ENCODE results near the gene TIAM1. TPM values are rescaled to one million over a fixed set of nuclear protein-coding genes. Genes with fewer than 3 reads are reported as not detected.

The TIAM1 gene
- total RNA-seq, 1 donor from 2014 or later: 23.3 TPM

- Mint-ChIP-seq H3K27ac (ENCODE audit: unreplicated experiment) (no peak overlapping the region), H3K4me1 (ENCODE audit: low read depth, unreplicated experiment) (no peaks in the 10 kb centered on the region), H3K27me3 (ENCODE audit: unreplicated experiment) (peaks cover 2% of the 10 kb centered on the region), H3K36me3 (ENCODE audit: unreplicated experiment) (no peaks in the 10 kb centered on the region), H3K4me3 (ENCODE audit: unreplicated experiment) (no peak overlapping the region), H3K9me3 (ENCODE audit: unreplicated experiment) (peaks cover 6% of the 10 kb centered on the region)
- DNase-seq: no peak
- TF ChIP-seq CTCF (IDR thresholded peaks at IDR 0.05; ENCODE audit: partially characterized antibody, unreplicated experiment): no peak
These were observed 79.5 kb downstream of the TIAM1 start for GRCh38 chr21:31264574-31264973.

GRCh38 chr21:31262728-31263127, 81.3 kb downstream of the TIAM1 start:
- peaks cover 6% of the 10 kb centered on the region for H3K9me3 Mint-ChIP-seq (ENCODE audit: unreplicated experiment)
- H3K4me1 Mint-ChIP-seq (ENCODE audit: low read depth, unreplicated experiment): no peaks in the 10 kb centered on the region
- peaks cover 2% of the 10 kb centered on the region for H3K27me3 Mint-ChIP-seq (ENCODE audit: unreplicated experiment)
- no peak for TF ChIP-seq CTCF (IDR thresholded peaks at IDR 0.05; ENCODE audit: partially characterized antibody, unreplicated experiment)
- H3K27ac Mint-ChIP-seq (ENCODE audit: unreplicated experiment): no peak overlapping the region
- no peak for DNase-seq
- no peaks in the 10 kb centered on the region for H3K36me3 Mint-ChIP-seq (ENCODE audit: unreplicated experiment)
- H3K4me3 Mint-ChIP-seq (ENCODE audit: unreplicated experiment): no peak overlapping the region

GRCh38 chr21:31261759-31262158, 82.3 kb downstream of the TIAM1 start:
- H3K4me1 Mint-ChIP-seq (ENCODE audit: low read depth, unreplicated experiment): no peaks in the 10 kb centered on the region
- TF ChIP-seq CTCF (IDR thresholded peaks at IDR 0.05; ENCODE audit: partially characterized antibody, unreplicated experiment): no peak
- H3K36me3 Mint-ChIP-seq (ENCODE audit: unreplicated experiment): no peaks in the 10 kb centered on the region
- DNase-seq: no peak
- peaks cover 5% of the 10 kb centered on the region for H3K9me3 Mint-ChIP-seq (ENCODE audit: unreplicated experiment)
- H3K27ac Mint-ChIP-seq (ENCODE audit: unreplicated experiment): no peak overlapping the region
- no peak overlapping the region for H3K4me3 Mint-ChIP-seq (ENCODE audit: unreplicated experiment)
- H3K27me3 Mint-ChIP-seq (ENCODE audit: unreplicated experiment): peaks cover 2% of the 10 kb centered on the region

GRCh38 chr21:31260790-31261189, 83.3 kb downstream of the TIAM1 start:
- peaks cover 2% of the 10 kb centered on the region for H3K4me1 Mint-ChIP-seq (ENCODE audit: low read depth, unreplicated experiment)
- peaks cover 2% of the 10 kb centered on the region for H3K27me3 Mint-ChIP-seq (ENCODE audit: unreplicated experiment)
- peaks cover 1% of the 10 kb centered on the region for H3K9me3 Mint-ChIP-seq (ENCODE audit: unreplicated experiment)
- H3K4me3 Mint-ChIP-seq (ENCODE audit: unreplicated experiment): no peak overlapping the region
- TF ChIP-seq CTCF (IDR thresholded peaks at IDR 0.05; ENCODE audit: partially characterized antibody, unreplicated experiment): no peak
- no peak overlapping the region for H3K27ac Mint-ChIP-seq (ENCODE audit: unreplicated experiment)
- no peak for DNase-seq
- H3K36me3 Mint-ChIP-seq (ENCODE audit: unreplicated experiment): no peaks in the 10 kb centered on the region

GRCh38 chr21:31258073-31258472, 86.0 kb downstream of the TIAM1 start:
- no peaks in the 10 kb centered on the region for H3K9me3 Mint-ChIP-seq (ENCODE audit: unreplicated experiment)
- peaks cover 10% of the 10 kb centered on the region for H3K4me1 Mint-ChIP-seq (ENCODE audit: low read depth, unreplicated experiment)
- no peak overlapping the region for H3K27ac Mint-ChIP-seq (ENCODE audit: unreplicated experiment)
- no peak for DNase-seq
- no peak overlapping the region for H3K4me3 Mint-ChIP-seq (ENCODE audit: unreplicated experiment)
- no peaks in the 10 kb centered on the region for H3K36me3 Mint-ChIP-seq (ENCODE audit: unreplicated experiment)
- H3K27me3 Mint-ChIP-seq (ENCODE audit: unreplicated experiment): no peaks in the 10 kb centered on the region
- no peak for TF ChIP-seq CTCF (IDR thresholded peaks at IDR 0.05; ENCODE audit: partially characterized antibody, unreplicated experiment)
